ENCODE results near the gene CD99. TPM values are rescaled to one million over a fixed set of nuclear protein-coding genes. Genes with fewer than 3 reads are reported as not detected.
"Not testable (repeated sequence)": the region's sequence is repeated elsewhere in the genome, so short reads cannot be mapped to it uniquely, and the experiment has no call there.

Gene CD99
- total and polyA plus RNA-seq, 2 donors (not counting 1 experiment from before 2014, with no cell fraction given) = 70.7 to 133 TPM

- H3K9me3 Mint-ChIP-seq (ENCODE audit: insufficient read depth) = no peaks in the 10 kb centered on the region
Observed at GRCh38 chrX:2723286-2723879, 32.3 kb downstream of the CD99 start.

GRCh38 chrX:2727264-2727663 lies 36.2 kb downstream of the CD99 start:
- H3K4me3 ChIP-seq (ENCODE audit: control extremely low read depth in 1 of 5, extremely low read depth in 1 of 5, insufficient read depth in 1 of 5, low read depth in 2 of 5, low read length in 4 of 5); ATAC-seq (ENCODE audit: low read depth); H3K4me3 Mint-ChIP-seq; intact Hi-C loops (cut with micrococcal nuclease); H3K27me3 ChIP-seq (replicated peaks in 1 of 4; ENCODE audit: control extremely low read depth in 1 of 4, control insufficient read depth in 3 of 4, insufficient read depth in 4 of 4, low read length in 3 of 4); H3K4me1 ChIP-seq (ENCODE audit: control insufficient read depth in 2 of 2, insufficient read depth in 2 of 2, low read length in 2 of 2); H3K27ac ChIP-seq (ENCODE audit: low read length in 2 of 2); H3K27ac Mint-ChIP-seq; H3K27me3 Mint-ChIP-seq; DNase-seq; CTCF ChIA-PET; H4K20me1 ChIP-seq (ENCODE audit: control insufficient read depth, insufficient read depth, low read length, poor library complexity, severe bottlenecking); H3K4me2 ChIP-seq (replicated peaks; ENCODE audit: low read depth, low read length, poor library complexity, severe bottlenecking); H3K9me3 Mint-ChIP-seq (ENCODE audit: insufficient read depth); H3K9ac ChIP-seq (ENCODE audit: low read length); POLR2A ChIA-PET; H3K79me2 ChIP-seq (ENCODE audit: control insufficient read depth, insufficient read depth, low read length); H3K4me1 Mint-ChIP-seq; H3K9me3 ChIP-seq (ENCODE audit: control extremely low read depth in 1 of 3, control insufficient read depth in 2 of 3, insufficient read depth in 1 of 3, low read length in 2 of 3); H2AFZ ChIP-seq (ENCODE audit: insufficient read depth, low read depth, low read length, poor library complexity, severe bottlenecking): not testable (repeated sequence)
- WGBS (ENCODE audit: insufficient coverage) = 82% methylated on average over 8 of the region's 11 CpGs
- peaks cover 2 to 58% of the 10 kb centered on the region in 2 experiments for H3K36me3 ChIP-seq (replicated peaks in 1 of 2; ENCODE audit: control extremely low read depth in 1 of 2, control insufficient read depth in 1 of 2, extremely low read depth in 1 of 2, insufficient read depth in 2 of 2, low read length in 1 of 2)

More at GRCh38 chrX:2723286-2723879, 32.3 kb downstream of the CD99 start:
- no peak overlapping the region for H3K4me3 Mint-ChIP-seq
- Histone ChIP-seq H3K9ac (ENCODE audit: low read length) (no peak overlapping the region), H3K4me1 (ENCODE audit: control insufficient read depth in 2 of 2, insufficient read depth in 2 of 2, low read length in 2 of 2) (no peaks in the 10 kb centered on the region), H3K36me3 (replicated peaks in 1 of 2; ENCODE audit: control extremely low read depth in 1 of 2, control insufficient read depth in 1 of 2, extremely low read depth in 1 of 2, insufficient read depth in 2 of 2, low read length in 1 of 2) (peaks cover 2 to 64% of the 10 kb centered on the region in 2 experiments), H3K27me3 (replicated peaks in 1 of 4; ENCODE audit: control extremely low read depth in 1 of 4, control insufficient read depth in 3 of 4, insufficient read depth in 4 of 4, low read length in 3 of 4) (no peaks in the 10 kb centered on the region), H2AFZ (ENCODE audit: insufficient read depth, low read depth, low read length, poor library complexity, severe bottlenecking) (no peak overlapping the region), H3K9me3 (ENCODE audit: control extremely low read depth in 1 of 3, control insufficient read depth in 2 of 3, insufficient read depth in 1 of 3, low read length in 2 of 3) (no peaks in the 10 kb centered on the region), H3K79me2 (ENCODE audit: control insufficient read depth, insufficient read depth, low read length) (no peaks in the 10 kb centered on the region), H4K20me1 (ENCODE audit: control insufficient read depth, insufficient read depth, low read length, poor library complexity, severe bottlenecking) (no peaks in the 10 kb centered on the region), H3K4me2 (replicated peaks; ENCODE audit: low read depth, low read length, poor library complexity, severe bottlenecking) (no peak overlapping the region), H3K27ac (ENCODE audit: low read length in 2 of 2) (no peak overlapping the region), H3K4me3 (ENCODE audit: control extremely low read depth in 1 of 5, extremely low read depth in 1 of 5, insufficient read depth in 1 of 5, low read depth in 2 of 5, low read length in 4 of 5) (no peak overlapping the region)
- H3K4me1 Mint-ChIP-seq = no peaks in the 10 kb centered on the region
- DNase-seq (no peak), ATAC-seq (ENCODE audit: low read depth) (no peak)
- no peak for TF ChIP-seq CTCF (IDR thresholded peaks at IDR 0.05)
- no peak for TF ChIP-seq EZH2 (IDR thresholded peaks at IDR 0.05; ENCODE audit: borderline replicate concordance, insufficient read depth, low read depth, low read length, poor library complexity, severe bottlenecking)
- ChIA-PET CTCF (no interaction called here), POLR2A (no interaction called here)
- intact Hi-C loops (cut with micrococcal nuclease) = no loop called here
- no peak overlapping the region for H3K27ac Mint-ChIP-seq
- WGBS (ENCODE audit: insufficient coverage) = 82% methylated on average over 11 of the region's 20 CpGs
- no peaks in the 10 kb centered on the region for H3K27me3 Mint-ChIP-seq

Data from B cell (primary cell).